Measurements from ENCODE around the gene SNTG2. TPM values are rescaled to one million over a fixed set of nuclear protein-coding genes. Genes with fewer than 3 reads are reported as not detected.

SNTG2 gene
- total RNA-seq, 2 donors from 2014 or later: 4.1 to 11.9 TPM

GRCh38 chr2:942775-943460 is 7.7 kb upstream of the SNTG2 start:
- DNase-seq: peak; percentile 14
- Mint-ChIP-seq H3K27ac (no peak overlapping the region), H3K9me3 (peaks cover 8% of the 10 kb centered on the region), H3K4me1 (no peaks in the 10 kb centered on the region), H3K36me3 (ENCODE audit: low read depth) (no peaks in the 10 kb centered on the region), H3K27me3 (ENCODE audit: insufficient read depth) (peaks cover 14% of the 10 kb centered on the region), H3K4me3 (no peak overlapping the region)
- Histone ChIP-seq H3K9ac (ENCODE audit: extremely low read depth, low read length, poor library complexity, severe bottlenecking) (no peak overlapping the region), H3K27me3 (ENCODE audit: control insufficient read depth, insufficient read depth, low read length, poor library complexity, severe bottlenecking) (peaks cover 7% of the 10 kb centered on the region), H3K4me1 (ENCODE audit: control insufficient read depth, insufficient read depth, low read length) (no peaks in the 10 kb centered on the region), H3K9me3 (ENCODE audit: control insufficient read depth, low read length) (no peaks in the 10 kb centered on the region), H3K4me3 (ENCODE audit: low read length) (no peak overlapping the region), H3K27ac (ENCODE audit: low read depth, low read length) (no peak overlapping the region), H3K36me3 (ENCODE audit: control insufficient read depth, insufficient read depth, low read length) (no peaks in the 10 kb centered on the region)
- TF ChIP-seq CTCF (conservative IDR thresholded peaks at IDR 0.05): no peak
- 89 to 92% methylated on average over 10 of the region's 10 CpGs for WGBS, 2 experiments (ENCODE audit: insufficient coverage in 1 of 2, insufficient read length in 1 of 2)

- Histone ChIP-seq H3K9ac (ENCODE audit: extremely low read depth, low read length, poor library complexity, severe bottlenecking) (no peak overlapping the region), H3K9me3 (ENCODE audit: control insufficient read depth, low read length) (no peaks in the 10 kb centered on the region), H3K27me3 (ENCODE audit: control insufficient read depth, insufficient read depth, low read length, poor library complexity, severe bottlenecking) (peaks cover 12% of the 10 kb centered on the region), H3K27ac (ENCODE audit: low read depth, low read length) (no peak overlapping the region), H3K4me1 (ENCODE audit: control insufficient read depth, insufficient read depth, low read length) (no peaks in the 10 kb centered on the region), H3K36me3 (ENCODE audit: control insufficient read depth, insufficient read depth, low read length) (no peaks in the 10 kb centered on the region), H3K4me3 (ENCODE audit: low read length) (no peak overlapping the region)
- 94 to 100% methylated on average over 5 to 6 of the region's 6 CpGs for WGBS, 2 experiments (ENCODE audit: insufficient coverage in 1 of 2, insufficient read length in 1 of 2)
- peaks cover 14% of the 10 kb centered on the region for H3K27me3 Mint-ChIP-seq (ENCODE audit: insufficient read depth)
- no peak overlapping the region for H3K27ac Mint-ChIP-seq
- peaks cover 8% of the 10 kb centered on the region for H3K9me3 Mint-ChIP-seq
- no peaks in the 10 kb centered on the region for H3K36me3 Mint-ChIP-seq (ENCODE audit: low read depth)
- H3K4me1 Mint-ChIP-seq: no peaks in the 10 kb centered on the region
- TF ChIP-seq CTCF (conservative IDR thresholded peaks at IDR 0.05): no peak
- peak; percentile 20 for DNase-seq
- no peak overlapping the region for H3K4me3 Mint-ChIP-seq
These were observed 7.2 kb upstream of the SNTG2 start for GRCh38 chr2:943461-943797.

GRCh38 chr2:943821-944220 is 6.8 kb upstream of the SNTG2 start:
- no peaks in the 10 kb centered on the region for H3K36me3 ChIP-seq (ENCODE audit: control insufficient read depth, insufficient read depth, low read length)
- H3K4me3 ChIP-seq (ENCODE audit: low read length): no peak overlapping the region
- 47 to 66% methylated on average over 3 of the region's 3 CpGs for WGBS, 2 experiments (ENCODE audit: insufficient coverage in 1 of 2, insufficient read length in 1 of 2)
- H3K27me3 ChIP-seq (ENCODE audit: control insufficient read depth, insufficient read depth, low read length, poor library complexity, severe bottlenecking): peaks cover 16% of the 10 kb centered on the region
- no peaks in the 10 kb centered on the region for H3K4me1 Mint-ChIP-seq
- no peak overlapping the region for H3K27ac ChIP-seq (ENCODE audit: low read depth, low read length)
- no peaks in the 10 kb centered on the region for H3K36me3 Mint-ChIP-seq (ENCODE audit: low read depth)
- no peaks in the 10 kb centered on the region for H3K9me3 ChIP-seq (ENCODE audit: control insufficient read depth, low read length)
- peaks cover 8% of the 10 kb centered on the region for H3K9me3 Mint-ChIP-seq
- no peak overlapping the region for H3K9ac ChIP-seq (ENCODE audit: extremely low read depth, low read length, poor library complexity, severe bottlenecking)
- no peaks in the 10 kb centered on the region for H3K4me1 ChIP-seq (ENCODE audit: control insufficient read depth, insufficient read depth, low read length)
- H3K27me3 Mint-ChIP-seq (ENCODE audit: insufficient read depth): peaks cover 18% of the 10 kb centered on the region
- DNase-seq: peak; percentile 32
- TF ChIP-seq CTCF (conservative IDR thresholded peaks at IDR 0.05): no peak
- H3K4me3 Mint-ChIP-seq: no peak overlapping the region
- H3K27ac Mint-ChIP-seq: no peak overlapping the region

Measured in endodermal cell (in vitro differentiated cells).